SK-N-MC (cell line): ENCODE results near the gene COQ5.

Experiments
- EZH2 ChIP-seq: fragments of 200-600 bp; sonication (generic); IDR thresholded peaks from one replicate; pipeline ENCODE4 v1.6.1; 2017; ENCODE audit warnings: antibody characterized with exemption
- POLR2AphosphoS5 ChIP-seq: IDR thresholded peaks from 2 replicates; pipeline ENCODE4 v1.6.1; 2012; ENCODE audit warnings: mild to moderate bottlenecking, low read depth, low read length, borderline replicate concordance

DNA sequence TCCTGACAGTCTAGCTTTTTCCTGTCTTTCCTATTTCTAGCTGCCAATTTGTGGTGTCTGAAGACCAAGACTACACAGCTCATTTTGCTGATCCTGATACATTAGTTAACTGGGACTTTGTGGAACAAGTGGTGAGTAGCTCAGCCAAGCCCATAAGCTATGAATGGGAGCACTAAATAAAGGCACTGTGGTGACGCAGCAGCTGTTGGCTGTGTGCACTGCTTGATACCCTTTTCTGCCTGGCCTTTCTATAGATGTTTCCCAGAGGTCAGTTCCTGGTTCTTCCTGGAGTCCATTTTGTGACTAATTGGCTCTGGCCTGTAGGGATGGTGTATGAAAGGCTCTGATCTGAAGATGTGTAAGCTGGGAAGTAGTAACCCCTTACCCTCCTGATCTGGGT is 25.7 kb upstream of the COQ5 start:
- no peak for TF ChIP-seq EZH2
- TF ChIP-seq POLR2AphosphoS5 = no peak
